ENCODE measurements around the gene RAB3GAP1. TPM values are rescaled to one million over a fixed set of nuclear protein-coding genes. Genes with fewer than 3 reads are reported as not detected.

RAB3GAP1 gene
- total and polyA plus RNA-seq, 2 of the 4 experiments (the other 2 are of a cell fraction): 21.2 to 65.8 TPM

DNA sequence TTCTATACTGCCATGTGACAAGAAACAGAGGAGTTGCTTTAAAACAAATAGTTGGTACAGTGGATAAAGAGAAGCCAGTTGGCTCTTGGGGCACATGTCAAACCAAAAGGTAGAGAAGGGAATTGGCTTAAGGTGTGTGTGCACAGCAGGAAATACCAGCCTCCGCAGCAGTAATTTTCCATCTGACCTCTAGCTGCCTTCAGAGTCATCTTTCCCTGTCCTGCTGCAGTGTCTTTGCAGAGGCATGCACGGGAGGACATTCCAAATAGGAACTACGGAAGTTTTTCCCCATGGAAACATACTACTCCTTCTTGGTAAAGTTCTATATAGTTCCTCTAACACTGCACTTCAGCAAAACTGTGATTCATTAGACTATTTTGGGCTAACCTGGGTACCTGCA is 99.5 kb downstream of the RAB3GAP1 start:
- no TSS peak for BruUV-seq (replicated peaks)
- Histone ChIP-seq H3K9ac (ENCODE audit: low read depth, low read length) (no peak overlapping the region), H4K20me1 (ENCODE audit: insufficient read depth, low read length) (no peaks in the 10 kb centered on the region), H4K8ac (ENCODE audit: low read depth in 2 of 2, low read length in 2 of 2) (no peak overlapping the region), H3K4me3 (ENCODE audit: insufficient read depth, low read depth, low read length) (no peak overlapping the region), H3K4me1 (ENCODE audit: control insufficient read depth, insufficient read depth, low read length) (no peaks in the 10 kb centered on the region), H3K4ac (ENCODE audit: low read depth, low read length) (no peak overlapping the region), H3K9me3 (ENCODE audit: control insufficient read depth, insufficient read depth, low read length) (no peaks in the 10 kb centered on the region), H4K5ac (ENCODE audit: low read depth, low read length) (no peak overlapping the region), H2AK5ac (ENCODE audit: low read depth, low read length) (no peak overlapping the region), H4K91ac (ENCODE audit: insufficient read depth, low read depth, low read length) (no peak overlapping the region), H3K79me1 (ENCODE audit: low read depth in 1 of 2, low read length in 2 of 2) (peaks cover 2 to 11% of the 10 kb centered on the region in 2 experiments; a peak in 3 of 4 replicates), H3K18ac (ENCODE audit: low read depth, low read length) (no peak overlapping the region), H2BK15ac (ENCODE audit: low read depth, low read length) (no peak overlapping the region), H2BK20ac (ENCODE audit: low read depth, low read length) (no peak overlapping the region), H3K23ac (ENCODE audit: low read depth, low read length) (no peak overlapping the region), H3K27me3 (ENCODE audit: control insufficient read depth, insufficient read depth, low read length) (no peaks in the 10 kb centered on the region), H3K9me1 (ENCODE audit: insufficient read depth, low read length) (no peaks in the 10 kb centered on the region; the same call in 1 of the 2 replicates), H3K36me3 (ENCODE audit: control insufficient read depth, insufficient read depth, low read length) (peaks cover 20% of the 10 kb centered on the region), H2AK9ac (replicated peaks; ENCODE audit: low read depth, low read length, poor library complexity) (no peak overlapping the region), H3K4me2 (ENCODE audit: low read depth, low read length) (no peak overlapping the region), H3K14ac (replicated peaks; ENCODE audit: low read depth, low read length) (no peak overlapping the region), H2BK5ac (ENCODE audit: low read depth, low read length, poor library complexity, severe bottlenecking) (no peak overlapping the region), H3K27ac (ENCODE audit: insufficient read depth, low read length) (no peak overlapping the region), H2AFZ (replicated peaks; ENCODE audit: low read length, poor library complexity) (no peak overlapping the region), H3K56ac (ENCODE audit: extremely low read depth, insufficient read depth, low read length) (no peak overlapping the region), H2BK120ac (ENCODE audit: low read depth, low read length) (no peak overlapping the region)
- ChIA-PET POLR2A (ENCODE audit: unreplicated experiment) (no interaction called here), CTCF (no interaction called here)
- WGBS, 2 experiments (ENCODE audit: extremely low coverage in 2 of 2, insufficient read length in 1 of 2): no CpG with 5 or more reads among the region's 3 CpGs
- dilution Hi-C loops (cut with HindIII; ENCODE audit: low sequenced_read_pairs, unreplicated experiment): no loop called here
- no peak for DNase-seq
- TF ChIP-seq POLR2A (IDR thresholded peaks at IDR 0.05; ENCODE audit: low read depth, low read length) (no peak), CHD1 (IDR thresholded peaks at IDR 0.05; ENCODE audit: low read depth, low read length) (no peak), MXI1 (IDR thresholded peaks at IDR 0.05; ENCODE audit: borderline replicate concordance, low read depth, low read length) (no peak), FOS (IDR thresholded peaks at IDR 0.05; ENCODE audit: low read depth, low read length) (no peak), NFE2L2 (IDR thresholded peaks at IDR 0.05; ENCODE audit: low read depth, low read length) (no peak), CEBPB (IDR thresholded peaks at IDR 0.05; ENCODE audit: low read depth, low read length) (no peak), BHLHE40 (IDR thresholded peaks at IDR 0.05; ENCODE audit: low read depth, low read length) (no peak), RFX5 (IDR thresholded peaks at IDR 0.05; ENCODE audit: low read depth, low read length) (no peak), RAD21 (IDR thresholded peaks at IDR 0.05; ENCODE audit: low read length) (no peak), RCOR1 (IDR thresholded peaks at IDR 0.05; ENCODE audit: insufficient replicate concordance, low read length) (no peak), SMC3 (IDR thresholded peaks at IDR 0.05; ENCODE audit: low read depth, low read length) (no peak), MAFK (IDR thresholded peaks at IDR 0.05; ENCODE audit: low read depth, low read length) (no peak), MAZ (IDR thresholded peaks at IDR 0.05; ENCODE audit: borderline replicate concordance, low read depth, low read length) (no peak)
- TF ChIP-seq, protein P1, sequence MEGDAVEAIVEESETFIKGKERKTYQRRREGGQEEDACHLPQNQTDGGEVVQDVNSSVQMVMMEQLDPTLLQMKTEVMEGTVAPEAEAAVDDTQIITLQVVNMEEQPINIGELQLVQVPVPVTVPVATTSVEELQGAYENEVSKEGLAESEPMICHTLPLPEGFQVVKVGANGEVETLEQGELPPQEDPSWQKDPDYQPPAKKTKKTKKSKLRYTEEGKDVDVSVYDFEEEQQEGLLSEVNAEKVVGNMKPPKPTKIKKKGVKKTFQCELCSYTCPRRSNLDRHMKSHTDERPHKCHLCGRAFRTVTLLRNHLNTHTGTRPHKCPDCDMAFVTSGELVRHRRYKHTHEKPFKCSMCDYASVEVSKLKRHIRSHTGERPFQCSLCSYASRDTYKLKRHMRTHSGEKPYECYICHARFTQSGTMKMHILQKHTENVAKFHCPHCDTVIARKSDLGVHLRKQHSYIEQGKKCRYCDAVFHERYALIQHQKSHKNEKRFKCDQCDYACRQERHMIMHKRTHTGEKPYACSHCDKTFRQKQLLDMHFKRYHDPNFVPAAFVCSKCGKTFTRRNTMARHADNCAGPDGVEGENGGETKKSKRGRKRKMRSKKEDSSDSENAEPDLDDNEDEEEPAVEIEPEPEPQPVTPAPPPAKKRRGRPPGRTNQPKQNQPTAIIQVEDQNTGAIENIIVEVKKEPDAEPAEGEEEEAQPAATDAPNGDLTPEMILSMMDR (conservative IDR thresholded peaks at IDR 0.05; ENCODE audit: low read depth, low read length): no peak
- TF ChIP-seq, protein P2, sequence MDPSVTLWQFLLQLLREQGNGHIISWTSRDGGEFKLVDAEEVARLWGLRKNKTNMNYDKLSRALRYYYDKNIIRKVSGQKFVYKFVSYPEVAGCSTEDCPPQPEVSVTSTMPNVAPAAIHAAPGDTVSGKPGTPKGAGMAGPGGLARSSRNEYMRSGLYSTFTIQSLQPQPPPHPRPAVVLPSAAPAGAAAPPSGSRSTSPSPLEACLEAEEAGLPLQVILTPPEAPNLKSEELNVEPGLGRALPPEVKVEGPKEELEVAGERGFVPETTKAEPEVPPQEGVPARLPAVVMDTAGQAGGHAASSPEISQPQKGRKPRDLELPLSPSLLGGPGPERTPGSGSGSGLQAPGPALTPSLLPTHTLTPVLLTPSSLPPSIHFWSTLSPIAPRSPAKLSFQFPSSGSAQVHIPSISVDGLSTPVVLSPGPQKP (IDR thresholded peaks at IDR 0.05; ENCODE audit: borderline replicate concordance, low read depth, low read length): no peak
- TF ChIP-seq, protein P3, sequence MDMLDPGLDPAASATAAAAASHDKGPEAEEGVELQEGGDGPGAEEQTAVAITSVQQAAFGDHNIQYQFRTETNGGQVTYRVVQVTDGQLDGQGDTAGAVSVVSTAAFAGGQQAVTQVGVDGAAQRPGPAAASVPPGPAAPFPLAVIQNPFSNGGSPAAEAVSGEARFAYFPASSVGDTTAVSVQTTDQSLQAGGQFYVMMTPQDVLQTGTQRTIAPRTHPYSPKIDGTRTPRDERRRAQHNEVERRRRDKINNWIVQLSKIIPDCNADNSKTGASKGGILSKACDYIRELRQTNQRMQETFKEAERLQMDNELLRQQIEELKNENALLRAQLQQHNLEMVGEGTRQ (IDR thresholded peaks at IDR 0.05; ENCODE audit: low read depth, low read length): no peak
- no peak for ATAC-seq (ENCODE audit: low read depth)
- in situ Hi-C loops (cut with MboI; ENCODE audit: low sequenced_read_pairs): no loop called here
- intact Hi-C loops (cut with micrococcal nuclease): loop anchor here (5.0 kb wide), 1 partner anchor 49 kb away; no protein-coding TSS in a partner anchor
